ENCODE data around the gene ZP4. TPM values are rescaled to one million over a fixed set of nuclear protein-coding genes. Genes with fewer than 3 reads are reported as not detected.
A peak's percentile ranks its signal among the peaks of the same experiment; 100 is the strongest.

ZP4 gene
- total RNA-seq, 1 donor: not detected

DNA sequence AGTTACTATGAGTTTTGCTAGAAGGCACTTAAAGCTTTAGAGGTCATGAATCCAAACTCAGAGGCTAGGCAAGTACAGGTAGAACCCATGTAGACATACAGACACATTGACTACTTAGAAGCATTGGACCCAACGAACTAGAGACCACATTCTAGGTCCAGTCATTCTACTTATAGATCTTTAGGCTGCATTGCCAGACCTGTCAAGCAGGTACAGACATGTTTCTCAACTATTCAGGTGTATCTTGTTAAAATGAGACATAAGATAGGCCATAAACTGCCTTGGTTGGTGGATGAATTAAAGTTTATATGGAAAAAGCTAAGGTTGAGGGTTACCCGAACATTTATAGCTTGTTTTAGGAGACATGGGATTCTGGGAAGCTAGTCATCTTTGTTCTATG is 6.5 kb downstream of the ZP4 start:
- TF ChIP-seq, protein P1, sequence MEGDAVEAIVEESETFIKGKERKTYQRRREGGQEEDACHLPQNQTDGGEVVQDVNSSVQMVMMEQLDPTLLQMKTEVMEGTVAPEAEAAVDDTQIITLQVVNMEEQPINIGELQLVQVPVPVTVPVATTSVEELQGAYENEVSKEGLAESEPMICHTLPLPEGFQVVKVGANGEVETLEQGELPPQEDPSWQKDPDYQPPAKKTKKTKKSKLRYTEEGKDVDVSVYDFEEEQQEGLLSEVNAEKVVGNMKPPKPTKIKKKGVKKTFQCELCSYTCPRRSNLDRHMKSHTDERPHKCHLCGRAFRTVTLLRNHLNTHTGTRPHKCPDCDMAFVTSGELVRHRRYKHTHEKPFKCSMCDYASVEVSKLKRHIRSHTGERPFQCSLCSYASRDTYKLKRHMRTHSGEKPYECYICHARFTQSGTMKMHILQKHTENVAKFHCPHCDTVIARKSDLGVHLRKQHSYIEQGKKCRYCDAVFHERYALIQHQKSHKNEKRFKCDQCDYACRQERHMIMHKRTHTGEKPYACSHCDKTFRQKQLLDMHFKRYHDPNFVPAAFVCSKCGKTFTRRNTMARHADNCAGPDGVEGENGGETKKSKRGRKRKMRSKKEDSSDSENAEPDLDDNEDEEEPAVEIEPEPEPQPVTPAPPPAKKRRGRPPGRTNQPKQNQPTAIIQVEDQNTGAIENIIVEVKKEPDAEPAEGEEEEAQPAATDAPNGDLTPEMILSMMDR (IDR thresholded peaks at IDR 0.05; ENCODE audit: insufficient read depth, low read depth, low read length): no peak
- no peak for DNase-seq (ENCODE audit: low read depth)
- H3K4me3 ChIP-seq (ENCODE audit: low read depth, low read length): no peak overlapping the region

DNA sequence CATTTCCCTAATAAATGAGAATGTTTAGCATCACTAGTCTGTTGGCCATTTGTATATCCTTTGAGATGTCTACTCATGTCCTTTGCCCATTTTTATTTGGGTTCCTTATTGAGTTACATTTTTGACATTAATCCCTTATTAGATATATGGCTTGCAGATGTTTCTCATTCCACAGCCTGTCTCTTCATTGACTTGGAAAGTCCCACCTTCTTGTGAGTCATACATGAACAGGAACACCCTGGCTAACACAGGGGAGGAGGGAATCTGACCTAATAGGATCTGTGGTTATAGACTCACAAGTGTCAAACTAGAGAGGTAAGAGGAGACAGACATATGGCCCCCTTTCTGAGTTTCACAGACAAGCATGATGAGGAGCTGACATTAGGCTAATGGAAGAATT is 11.5 kb downstream of the ZP4 start:
- no peak overlapping the region for H3K4me3 ChIP-seq (ENCODE audit: low read depth, low read length)
- peak; percentile 28 for DNase-seq (ENCODE audit: low read depth)
- TF ChIP-seq, protein P1 (IDR thresholded peaks at IDR 0.05; ENCODE audit: insufficient read depth, low read depth, low read length): no peak

DNA sequence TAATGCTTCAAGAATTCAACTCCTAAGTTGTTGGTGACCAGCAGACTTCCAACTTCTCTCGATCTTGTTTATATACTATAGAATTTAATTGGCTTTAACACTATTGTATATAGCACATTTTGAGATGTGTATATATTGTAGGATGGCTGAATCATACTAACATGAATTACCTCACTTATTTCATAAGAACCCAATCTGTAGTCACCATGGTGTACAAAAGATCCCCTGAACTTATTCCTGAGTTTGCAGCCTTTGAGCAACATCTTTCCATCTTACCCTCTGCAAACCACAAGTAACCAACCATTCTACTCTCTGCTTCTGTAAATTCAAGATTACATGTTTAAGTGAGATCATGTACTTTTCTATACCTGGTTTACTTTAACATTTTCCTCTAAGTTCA is 12.3 kb downstream of the ZP4 start:
- no peak overlapping the region for H3K4me3 ChIP-seq (ENCODE audit: low read depth, low read length)
- TF ChIP-seq, protein P1 (IDR thresholded peaks at IDR 0.05; ENCODE audit: insufficient read depth, low read depth, low read length): no peak
- no peak for DNase-seq (ENCODE audit: low read depth)

DNA sequence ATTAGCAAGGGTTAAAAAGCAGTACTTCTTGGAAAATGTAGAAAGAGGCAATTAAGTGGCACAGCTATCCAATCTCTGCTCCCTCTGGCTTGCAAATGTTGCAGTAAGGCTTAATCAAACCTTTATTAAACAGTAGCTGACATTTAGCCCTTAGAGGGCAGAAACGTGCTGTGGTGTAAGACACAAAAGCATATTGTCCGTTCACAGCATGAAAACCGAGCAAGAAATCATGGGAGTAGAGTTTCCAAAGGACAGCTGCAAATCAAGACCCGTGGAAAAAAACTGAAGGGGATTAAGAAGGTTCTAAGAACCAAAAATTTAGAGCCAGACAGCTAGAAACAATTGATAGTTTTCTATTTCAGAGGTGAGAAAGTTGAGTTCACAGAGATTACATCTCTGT is 13.1 kb downstream of the ZP4 start:
- no peak overlapping the region for H3K4me3 ChIP-seq (ENCODE audit: low read depth, low read length)
- TF ChIP-seq, protein P1 (IDR thresholded peaks at IDR 0.05; ENCODE audit: insufficient read depth, low read depth, low read length): no peak
- DNase-seq (ENCODE audit: low read depth): no peak

DNA sequence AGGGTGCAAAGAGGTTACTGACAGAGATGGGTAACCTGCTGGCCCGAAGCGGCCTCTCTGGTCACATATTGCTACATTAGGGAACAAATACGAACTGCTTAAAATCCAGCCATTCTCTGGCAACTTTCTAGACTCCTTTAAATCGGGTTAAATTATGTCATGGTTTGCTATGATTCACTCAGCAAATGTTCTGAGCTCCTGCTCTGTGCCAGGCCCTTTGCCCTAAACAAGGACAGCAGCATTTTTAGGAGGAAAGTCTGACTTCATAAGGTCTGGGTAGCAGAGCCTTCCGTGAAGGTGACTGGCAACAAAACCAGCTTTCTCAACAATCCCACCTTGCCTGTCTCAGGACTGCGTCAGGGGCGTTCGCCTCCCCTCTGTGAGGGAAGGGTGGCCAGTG is 15.4 kb downstream of the ZP4 start:
- TF ChIP-seq, protein P1 (IDR thresholded peaks at IDR 0.05; ENCODE audit: insufficient read depth, low read depth, low read length): no peak
- no peak for DNase-seq (ENCODE audit: low read depth)
- no peak overlapping the region for H3K4me3 ChIP-seq (ENCODE audit: low read depth, low read length)

DNA sequence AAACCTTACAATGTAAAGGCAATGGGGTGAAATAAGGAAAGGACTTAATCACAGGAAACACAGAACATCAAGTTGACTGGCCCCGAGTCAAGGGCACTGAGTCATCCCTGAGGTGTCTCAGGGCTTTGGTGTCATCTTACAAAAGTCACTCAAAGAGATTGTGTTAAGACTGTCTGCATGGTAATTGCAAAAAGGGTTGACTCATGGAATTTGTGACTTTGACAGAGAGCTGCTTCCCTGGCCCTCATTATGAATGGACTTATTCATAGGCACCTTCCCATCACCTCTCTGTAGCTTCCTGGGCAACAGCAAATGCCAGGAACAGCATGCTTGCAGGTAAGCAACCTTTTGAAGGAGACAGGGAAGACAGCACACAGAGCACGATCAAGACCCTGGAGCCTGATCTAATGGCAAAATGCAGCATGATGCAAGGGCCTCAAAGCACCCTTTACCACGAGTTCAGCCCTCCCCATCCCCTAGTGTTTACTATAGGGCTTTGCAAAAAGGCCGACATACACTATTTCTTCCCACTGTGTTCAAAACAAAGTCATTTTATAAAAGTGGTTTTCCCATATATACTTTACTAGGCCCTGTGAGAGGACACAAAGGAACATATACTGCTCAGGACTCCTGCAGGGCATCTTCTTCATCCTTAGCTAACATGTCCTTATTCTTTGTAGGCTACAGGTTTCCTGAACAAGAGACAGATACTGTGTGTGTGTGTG is 17.1 kb downstream of the ZP4 start:
- no peak overlapping the region for H3K4me3 ChIP-seq (ENCODE audit: low read depth, low read length)
- peak; percentile 31 for DNase-seq (ENCODE audit: low read depth)
- TF ChIP-seq, protein P1 (IDR thresholded peaks at IDR 0.05; ENCODE audit: insufficient read depth, low read depth, low read length): no peak
